ENCODE data around the gene SLC25A48. TPM values are rescaled to one million over a fixed set of nuclear protein-coding genes. Genes with fewer than 3 reads are reported as not detected.

SLC25A48 gene
- total and polyA plus RNA-seq, 7 donors: 1.6 to 7.2 (median 1.9) TPM; not detected in 4

DNA sequence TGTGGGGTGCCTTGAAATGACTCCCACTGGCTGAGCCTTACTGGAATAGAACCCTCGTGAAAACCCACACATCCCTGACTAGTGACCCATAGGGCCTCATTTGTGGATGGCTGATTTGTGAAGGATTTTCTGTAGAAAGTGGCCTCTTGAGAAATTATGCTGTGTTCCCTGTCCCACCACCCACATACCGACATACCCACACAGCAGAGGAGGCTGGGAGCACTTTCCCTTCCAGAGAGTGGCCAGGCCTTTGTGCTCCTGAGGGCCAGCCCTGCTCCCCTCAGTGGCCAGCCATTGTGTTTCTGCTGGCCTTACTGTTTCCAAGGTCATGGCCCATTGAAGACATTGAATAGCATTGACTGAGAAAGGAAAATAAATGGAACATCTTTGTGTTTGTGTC lies 31.6 kb downstream of the SLC25A48 start:
- Histone ChIP-seq H3K4me3 (no peak overlapping the region), H3K9me3 (no peaks in the 10 kb centered on the region), H3K27me3 (no peaks in the 10 kb centered on the region), H3K27ac (no peak overlapping the region), H3K4me1 (no peaks in the 10 kb centered on the region), H3K36me3 (no peaks in the 10 kb centered on the region)
- intact Hi-C loops (cut with DNase I): no loop called here
- DNase-seq: no peak
- TF ChIP-seq POLR2A (IDR thresholded peaks at IDR 0.05) (no peak), EP300 (IDR thresholded peaks at IDR 0.05) (no peak), POLR2AphosphoS5 (IDR thresholded peaks at IDR 0.05) (no peak)
- TF ChIP-seq, protein P1, sequence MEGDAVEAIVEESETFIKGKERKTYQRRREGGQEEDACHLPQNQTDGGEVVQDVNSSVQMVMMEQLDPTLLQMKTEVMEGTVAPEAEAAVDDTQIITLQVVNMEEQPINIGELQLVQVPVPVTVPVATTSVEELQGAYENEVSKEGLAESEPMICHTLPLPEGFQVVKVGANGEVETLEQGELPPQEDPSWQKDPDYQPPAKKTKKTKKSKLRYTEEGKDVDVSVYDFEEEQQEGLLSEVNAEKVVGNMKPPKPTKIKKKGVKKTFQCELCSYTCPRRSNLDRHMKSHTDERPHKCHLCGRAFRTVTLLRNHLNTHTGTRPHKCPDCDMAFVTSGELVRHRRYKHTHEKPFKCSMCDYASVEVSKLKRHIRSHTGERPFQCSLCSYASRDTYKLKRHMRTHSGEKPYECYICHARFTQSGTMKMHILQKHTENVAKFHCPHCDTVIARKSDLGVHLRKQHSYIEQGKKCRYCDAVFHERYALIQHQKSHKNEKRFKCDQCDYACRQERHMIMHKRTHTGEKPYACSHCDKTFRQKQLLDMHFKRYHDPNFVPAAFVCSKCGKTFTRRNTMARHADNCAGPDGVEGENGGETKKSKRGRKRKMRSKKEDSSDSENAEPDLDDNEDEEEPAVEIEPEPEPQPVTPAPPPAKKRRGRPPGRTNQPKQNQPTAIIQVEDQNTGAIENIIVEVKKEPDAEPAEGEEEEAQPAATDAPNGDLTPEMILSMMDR (IDR thresholded peaks at IDR 0.05): no peak
- 92 to 93% methylated on average over 2 of the region's 2 CpGs for WGBS, 2 donors

DNA sequence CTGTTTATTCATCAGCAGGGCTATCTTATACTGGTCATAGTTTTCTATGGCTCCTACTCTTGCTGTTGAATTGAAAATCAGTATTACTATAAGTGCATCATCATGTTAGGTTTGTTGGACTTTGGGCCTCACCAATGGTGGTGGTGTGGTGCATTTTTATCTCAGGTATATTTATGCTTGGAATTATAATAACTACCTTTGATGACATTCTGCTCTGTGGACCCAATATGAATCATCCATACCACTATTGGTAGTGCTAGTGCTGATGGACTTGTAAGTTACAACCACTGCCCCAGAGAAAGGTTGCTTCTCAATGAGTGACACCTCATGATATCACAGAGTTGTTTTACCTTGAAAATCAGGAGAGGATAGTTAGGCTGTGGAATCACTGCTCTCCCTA lies 33.1 kb downstream of the SLC25A48 start:
- TF ChIP-seq POLR2A (IDR thresholded peaks at IDR 0.05): no peak
- no peak for TF ChIP-seq POLR2AphosphoS5 (IDR thresholded peaks at IDR 0.05)
- TF ChIP-seq, protein P1 (IDR thresholded peaks at IDR 0.05): no peak
- TF ChIP-seq EP300 (IDR thresholded peaks at IDR 0.05): no peak
- H3K4me3 ChIP-seq: no peak overlapping the region
- H3K9me3 ChIP-seq: no peaks in the 10 kb centered on the region
- intact Hi-C loops (cut with DNase I): no loop called here
- DNase-seq: no peak
- no peaks in the 10 kb centered on the region for H3K27me3 ChIP-seq
- no peak overlapping the region for H3K27ac ChIP-seq
- H3K4me1 ChIP-seq: no peaks in the 10 kb centered on the region
- H3K36me3 ChIP-seq: no peaks in the 10 kb centered on the region

DNA sequence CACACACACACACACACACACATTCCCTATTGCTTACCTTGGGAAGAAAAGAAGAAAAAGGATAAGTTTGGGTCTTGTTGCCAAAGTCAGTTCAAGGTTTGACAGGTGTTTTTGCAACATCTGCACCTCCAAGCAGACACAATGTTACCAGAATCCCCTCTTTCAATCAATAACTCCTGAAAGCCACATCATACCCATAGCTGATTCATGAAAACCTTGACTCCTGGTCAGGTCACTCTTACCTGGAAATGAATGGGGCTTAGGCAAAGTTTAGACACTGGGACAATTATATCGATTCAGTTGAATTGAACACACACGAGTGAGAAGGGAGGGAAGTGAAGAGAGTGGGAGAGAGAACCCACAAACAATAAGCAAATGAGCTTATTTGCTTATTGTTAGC lies 34.2 kb downstream of the SLC25A48 start:
- Histone ChIP-seq H3K36me3 (no peaks in the 10 kb centered on the region), H3K4me1 (no peaks in the 10 kb centered on the region), H3K27ac (no peak overlapping the region), H3K27me3 (no peaks in the 10 kb centered on the region), H3K4me3 (no peak overlapping the region), H3K9me3 (no peaks in the 10 kb centered on the region)
- TF ChIP-seq EP300 (IDR thresholded peaks at IDR 0.05): no peak
- TF ChIP-seq POLR2AphosphoS5 (IDR thresholded peaks at IDR 0.05): no peak
- no peak for TF ChIP-seq POLR2A (IDR thresholded peaks at IDR 0.05)
- TF ChIP-seq, protein P1 (IDR thresholded peaks at IDR 0.05): no peak
- 11 to 47% methylated on average over 2 of the region's 2 CpGs for WGBS, 2 donors
- intact Hi-C loops (cut with DNase I): no loop called here
- DNase-seq: no peak

DNA sequence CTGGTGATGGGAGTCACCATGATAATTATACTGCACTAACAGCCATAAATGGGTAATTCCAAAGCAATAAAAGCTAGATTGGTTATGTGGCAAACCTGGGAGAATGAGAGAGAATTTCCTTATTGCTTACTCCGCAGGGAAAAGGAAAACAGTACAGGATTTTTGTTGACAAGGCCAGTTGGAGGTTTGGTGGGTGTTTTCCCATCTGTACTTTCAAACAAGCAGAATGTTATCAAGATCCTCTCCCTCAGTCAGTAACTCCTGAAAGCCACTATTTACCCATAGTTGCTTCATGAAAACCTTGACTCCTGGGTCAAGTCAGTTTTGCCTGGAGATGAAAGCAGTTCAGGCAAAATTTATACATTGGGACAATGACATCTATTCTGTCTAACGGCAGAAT lies 34.8 kb downstream of the SLC25A48 start:
- Histone ChIP-seq H3K36me3 (no peaks in the 10 kb centered on the region), H3K4me1 (no peaks in the 10 kb centered on the region), H3K27ac (no peak overlapping the region), H3K9me3 (no peaks in the 10 kb centered on the region), H3K27me3 (no peaks in the 10 kb centered on the region), H3K4me3 (no peak overlapping the region)
- 14 to 70% methylated on average over 2 of the region's 2 CpGs for WGBS, 2 donors
- intact Hi-C loops (cut with DNase I): no loop called here
- DNase-seq: no peak
- TF ChIP-seq POLR2AphosphoS5 (IDR thresholded peaks at IDR 0.05) (no peak), EP300 (IDR thresholded peaks at IDR 0.05) (no peak), POLR2A (IDR thresholded peaks at IDR 0.05) (no peak)
- TF ChIP-seq, protein P1 (IDR thresholded peaks at IDR 0.05): no peak

DNA sequence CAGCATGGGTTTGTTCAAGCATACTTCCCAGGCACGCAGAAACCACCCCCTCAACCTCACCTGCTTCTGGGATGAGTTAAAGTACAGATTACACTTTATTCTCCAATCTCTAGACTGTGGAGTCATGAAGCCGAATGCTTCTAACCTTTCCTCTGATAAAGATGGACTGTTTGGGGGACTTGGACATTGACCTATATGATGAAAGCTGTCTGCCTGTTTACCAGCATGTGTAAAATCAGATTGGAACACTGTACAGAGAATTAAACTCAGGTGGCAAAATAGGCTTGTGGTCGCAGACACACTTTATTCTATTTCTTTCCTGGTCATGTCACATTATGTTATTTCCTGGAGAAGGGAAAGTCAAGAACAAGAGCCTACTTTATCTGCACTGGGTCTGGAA lies 35.5 kb downstream of the SLC25A48 start:
- TF ChIP-seq, protein P1 (IDR thresholded peaks at IDR 0.05): no peak
- TF ChIP-seq POLR2A (IDR thresholded peaks at IDR 0.05): no peak
- TF ChIP-seq POLR2AphosphoS5 (IDR thresholded peaks at IDR 0.05): no peak
- no peak for TF ChIP-seq EP300 (IDR thresholded peaks at IDR 0.05)
- intact Hi-C loops (cut with DNase I): no loop called here
- WGBS, 2 donors: 18 to 46% methylated on average over 3 of the region's 3 CpGs
- no peaks in the 10 kb centered on the region for H3K4me1 ChIP-seq
- H3K9me3 ChIP-seq: no peaks in the 10 kb centered on the region
- no peaks in the 10 kb centered on the region for H3K36me3 ChIP-seq
- H3K4me3 ChIP-seq: no peak overlapping the region
- DNase-seq: no peak
- no peaks in the 10 kb centered on the region for H3K27me3 ChIP-seq
- no peak overlapping the region for H3K27ac ChIP-seq
